Sigmoid colon (tissue), 4 donors: ENCODE measurements around the gene CENPA.

ENCODE experiments used
- CTCF ChIP-seq, 4 experiments: fragments of 450-650 bp in 3 of 4; fragments of 200-600 bp in 1 of 4; IDR thresholded peaks; one replicate each; pipeline ENCODE4 v1.5.1; 2016 to 2019; ENCODE audit warnings: antibody characterized with exemption in 4 of 4, mild to moderate bottlenecking in 3 of 4, moderate library complexity in 2 of 4
- EP300 ChIP-seq, 4 donors: sonication (generic); formaldehyde crosslinking; IDR thresholded peaks; one replicate each; pipeline ENCODE4 v1.6.1; 2017; ENCODE audit warnings: antibody characterized with exemption in 4 of 4
- POLR2A ChIP-seq, 2 donors: fragments of 450-650 bp; IDR thresholded peaks; one replicate each; pipeline ENCODE4 v1.6.1; 2016; ENCODE audit warnings: antibody characterized with exemption in 2 of 2, mild to moderate bottlenecking in 2 of 2, moderate library complexity in 2 of 2
- POLR2AphosphoS5 ChIP-seq, 4 donors: sonication (generic); formaldehyde crosslinking; IDR thresholded peaks; one replicate each; pipeline ENCODE4 v1.6.1; 2017; ENCODE audit warnings: antibody characterized with exemption in 4 of 4

DNA sequence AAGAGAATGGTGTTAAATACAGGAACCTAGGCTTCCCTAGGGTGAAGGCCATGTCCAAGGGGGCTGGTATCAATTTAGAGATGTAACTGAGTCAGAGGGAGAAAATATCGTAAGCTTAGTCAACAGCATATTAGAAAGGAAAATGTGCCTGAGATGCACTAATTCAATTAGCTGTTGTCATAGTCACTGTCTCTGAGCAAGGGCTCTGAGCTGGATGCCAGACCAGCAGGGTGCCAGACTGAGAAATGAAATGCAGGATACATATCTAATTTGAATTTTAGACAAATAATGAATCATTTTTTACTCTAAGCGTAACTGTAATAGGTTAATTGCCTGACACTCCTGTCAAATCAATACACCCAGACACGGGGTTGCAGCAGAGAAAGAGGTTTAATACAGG, 33.2 kb upstream of the CENPA start:
- TF ChIP-seq CTCF (IDR thresholded peaks at IDR 0.05) (no peak), POLR2A (IDR thresholded peaks at IDR 0.05) (no peak), POLR2AphosphoS5 (IDR thresholded peaks at IDR 0.05) (no peak), EP300 (IDR thresholded peaks at IDR 0.05) (no peak)
